HUES6 (cell line): ENCODE measurements around the gene TPP2.

ENCODE experiments used
- H3K27ac ChIP-seq: 2 replicates; pipeline ENCODE4 v1.7.0; 2013; ENCODE audit warnings: low read depth, mild to moderate bottlenecking, low read length, inconsistent platforms
- H3K27me3 ChIP-seq: 2 replicates; pipeline ENCODE4 v1.6.1; 2013; ENCODE audit warnings: low read length; ENCODE audit not compliant: control insufficient read depth, insufficient read depth
- H3K36me3 ChIP-seq: 2 replicates; pipeline ENCODE4 v1.6.1; 2013; ENCODE audit warnings: low read length; ENCODE audit not compliant: control insufficient read depth, insufficient read depth
- H3K4me1 ChIP-seq: 2 replicates; pipeline ENCODE4 v1.6.1; 2013; ENCODE audit warnings: low read length; ENCODE audit not compliant: control insufficient read depth, insufficient read depth
- H3K4me3 ChIP-seq: 2 replicates; pipeline ENCODE4 v1.5.1; 2013; ENCODE audit warnings: low read depth, low read length
- H3K9ac ChIP-seq: one replicate; pipeline ENCODE4 v1.6.1; 2013; ENCODE audit warnings: mild to moderate bottlenecking, low read length
- H3K9me3 ChIP-seq: 2 replicates; pipeline ENCODE4 v1.6.1; 2013; ENCODE audit warnings: low read depth, low read length; ENCODE audit not compliant: control insufficient read depth, insufficient read depth

The TPP2 gene

GRCh38 chr13:102657630-102658029 lies 60.8 kb downstream of the TPP2 start:
- no peak overlapping the region for H3K27ac ChIP-seq
- no peak overlapping the region for H3K4me3 ChIP-seq
- no peaks in the 10 kb centered on the region for H3K4me1 ChIP-seq
- H3K9me3 ChIP-seq: peaks cover 2% of the 10 kb centered on the region; the same call in 1 of the 2 replicates
- no peak overlapping the region for H3K9ac ChIP-seq
- no peaks in the 10 kb centered on the region for H3K27me3 ChIP-seq
- peaks cover 80% of the 10 kb centered on the region for H3K36me3 ChIP-seq

GRCh38 chr13:102658660-102659059 lies 61.9 kb downstream of the TPP2 start:
- Histone ChIP-seq H3K9ac (no peak overlapping the region), H3K36me3 (peaks cover 74% of the 10 kb centered on the region), H3K27ac (no peak overlapping the region)

GRCh38 chr13:102659168-102659713 lies 62.5 kb downstream of the TPP2 start:
- Histone ChIP-seq H3K9me3 (peaks cover 2% of the 10 kb centered on the region; the same call in 1 of the 2 replicates), H3K27ac (no peak overlapping the region), H3K4me1 (no peaks in the 10 kb centered on the region), H3K4me3 (no peak overlapping the region), H3K36me3 (peaks cover 79% of the 10 kb centered on the region), H3K27me3 (no peaks in the 10 kb centered on the region), H3K9ac (no peak overlapping the region)

More at GRCh38 chr13:102658660-102659059, 61.9 kb downstream of the TPP2 start:
- Histone ChIP-seq H3K4me3 (no peak overlapping the region), H3K9me3 (peaks cover 2% of the 10 kb centered on the region; the same call in 1 of the 2 replicates), H3K27me3 (no peaks in the 10 kb centered on the region), H3K4me1 (no peaks in the 10 kb centered on the region)

GRCh38 chr13:102667023-102667422 lies 70.2 kb downstream of the TPP2 start:
- Histone ChIP-seq H3K9ac (peak overlapping the region; percentile 12), H3K9me3 (peaks cover 4% of the 10 kb centered on the region; the same call in 1 of the 2 replicates), H3K27me3 (no peaks in the 10 kb centered on the region), H3K36me3 (peaks cover 85% of the 10 kb centered on the region), H3K27ac (peak overlapping the region; percentile 41; the same call in 1 of the 2 replicates), H3K4me1 (no peaks in the 10 kb centered on the region; the same call in 1 of the 2 replicates), H3K4me3 (no peak overlapping the region; the same call in 1 of the 2 replicates)

- H3K36me3 ChIP-seq: peaks cover 92% of the 10 kb centered on the region
- H3K9me3 ChIP-seq: peaks cover 4% of the 10 kb centered on the region; the same call in 1 of the 2 replicates
- H3K9ac ChIP-seq: peak overlapping the region; percentile 64
- peak overlapping the region; percentile 4; the same call in 1 of the 2 replicates for H3K4me3 ChIP-seq
- H3K27me3 ChIP-seq: no peaks in the 10 kb centered on the region
- peak overlapping the region; percentile 34; the same call in 1 of the 2 replicates for H3K27ac ChIP-seq
- peaks cover 5% of the 10 kb centered on the region for H3K4me1 ChIP-seq
Measured at GRCh38 chr13:102667911-102668310, 71.1 kb downstream of the TPP2 start.

GRCh38 chr13:102670130-102670529 lies 73.3 kb downstream of the TPP2 start:
- Histone ChIP-seq H3K4me1 (peaks cover 9% of the 10 kb centered on the region), H3K27me3 (no peaks in the 10 kb centered on the region), H3K9ac (no peak overlapping the region), H3K9me3 (peaks cover 4% of the 10 kb centered on the region; the same call in 1 of the 2 replicates), H3K4me3 (no peak overlapping the region), H3K27ac (no peak overlapping the region), H3K36me3 (peaks cover 95% of the 10 kb centered on the region)

GRCh38 chr13:102675115-102675514 lies 78.3 kb downstream of the TPP2 start:
- H3K36me3 ChIP-seq: peaks cover 94% of the 10 kb centered on the region
- no peak overlapping the region for H3K4me3 ChIP-seq
- H3K4me1 ChIP-seq: peaks cover 9% of the 10 kb centered on the region
- no peak overlapping the region for H3K9ac ChIP-seq
- H3K27ac ChIP-seq: no peak overlapping the region
- H3K27me3 ChIP-seq: no peaks in the 10 kb centered on the region
- peaks cover 4% of the 10 kb centered on the region; the same call in 1 of the 2 replicates for H3K9me3 ChIP-seq

- no peaks in the 10 kb centered on the region for H3K27me3 ChIP-seq
- no peaks in the 10 kb centered on the region for H3K9me3 ChIP-seq
- H3K9ac ChIP-seq: no peak overlapping the region
- no peak overlapping the region for H3K27ac ChIP-seq
- peaks cover 9% of the 10 kb centered on the region for H3K4me1 ChIP-seq
- H3K36me3 ChIP-seq: peaks cover 79% of the 10 kb centered on the region
- no peak overlapping the region for H3K4me3 ChIP-seq
Measured at GRCh38 chr13:102677122-102677521, 80.3 kb downstream of the TPP2 start.

GRCh38 chr13:102678339-102679107 lies 81.7 kb downstream of the TPP2 start:
- H3K27ac ChIP-seq: no peak overlapping the region
- H3K9me3 ChIP-seq: no peaks in the 10 kb centered on the region
- H3K27me3 ChIP-seq: no peaks in the 10 kb centered on the region
- H3K9ac ChIP-seq: no peak overlapping the region
- H3K4me3 ChIP-seq: no peak overlapping the region
- H3K36me3 ChIP-seq: peaks cover 65% of the 10 kb centered on the region
- H3K4me1 ChIP-seq: no peaks in the 10 kb centered on the region

GRCh38 chr13:102679449-102680132 lies 82.8 kb downstream of the TPP2 start:
- no peak overlapping the region for H3K27ac ChIP-seq

More at GRCh38 chr13:102679449-102680132, 82.8 kb downstream of the TPP2 start:
- Histone ChIP-seq H3K4me1 (no peaks in the 10 kb centered on the region), H3K9me3 (no peaks in the 10 kb centered on the region), H3K27me3 (no peaks in the 10 kb centered on the region), H3K4me3 (no peak overlapping the region), H3K9ac (no peak overlapping the region), H3K36me3 (peaks cover 55% of the 10 kb centered on the region)
